ENCODE data around the gene LDLRAD1.

GRCh38 chr1:54046671-54047383 is 28.8 kb upstream of the LDLRAD1 start:
- TF ChIP-seq POLR2A (IDR thresholded peaks at IDR 0.05; ENCODE audit: low read depth, low read length) (no peak), CTCF (IDR thresholded peaks at IDR 0.05; ENCODE audit: extremely low read depth in 1 of 2, insufficient read depth in 1 of 2, low read depth in 1 of 2, low read length in 2 of 2) (no peak), MAX (IDR thresholded peaks at IDR 0.05; ENCODE audit: insufficient read depth, insufficient read length) (no peak)

Measured in endothelial cell of umbilical vein (primary cell).